Stimulated activated CD4-positive, alpha-beta T cell treated with anti-CD3 and anti-CD28 coated beads, Interleukin-2, amount 100 ng/mL, for 4 hours (primary cell): ENCODE data around the gene SDK2.

Experiments used
- DNase-seq: peaks from one replicate; pipeline ENCODE4 v3.0.0-alpha.2; 2020; ENCODE audit warnings: low read depth

Gene SDK2

GRCh38 chr17:73506470-73507435, 137.5 kb downstream of the SDK2 start:
- no peak for DNase-seq

GRCh38 chr17:73503560-73503959, 140.7 kb downstream of the SDK2 start:
- no peak for DNase-seq

- DNase-seq = no peak
These were observed 143.7 kb downstream of the SDK2 start for GRCh38 chr17:73500414-73500999.

- DNase-seq = no peak
These were observed 145.2 kb downstream of the SDK2 start for GRCh38 chr17:73498886-73499554.

GRCh38 chr17:73498176-73498575, 146.1 kb downstream of the SDK2 start:
- no peak for DNase-seq

- DNase-seq = no peak
These were observed 146.5 kb downstream of the SDK2 start for GRCh38 chr17:73497721-73498120.

GRCh38 chr17:73496232-73496631, 148.0 kb downstream of the SDK2 start:
- DNase-seq = no peak

GRCh38 chr17:73495641-73496040, 148.6 kb downstream of the SDK2 start:
- DNase-seq = no peak

- no peak for DNase-seq
These were observed 149.3 kb downstream of the SDK2 start for GRCh38 chr17:73494950-73495349.

GRCh38 chr17:73493956-73494926, 150.0 kb downstream of the SDK2 start:
- DNase-seq = no peak

GRCh38 chr17:73492821-73493814, 151.1 kb downstream of the SDK2 start:
- DNase-seq = no peak

GRCh38 chr17:73492125-73492820, 152.0 kb downstream of the SDK2 start:
- no peak for DNase-seq

- DNase-seq = no peak
These were observed 152.6 kb downstream of the SDK2 start for GRCh38 chr17:73491648-73492047.

- DNase-seq = no peak
These were observed 153.4 kb downstream of the SDK2 start for GRCh38 chr17:73490851-73491250.

GRCh38 chr17:73489991-73490390, 154.3 kb downstream of the SDK2 start:
- DNase-seq = no peak

GRCh38 chr17:73489333-73489732, 154.9 kb downstream of the SDK2 start:
- no peak for DNase-seq

- DNase-seq = no peak
These were observed 159.1 kb downstream of the SDK2 start for GRCh38 chr17:73485130-73485529.

- DNase-seq = no peak
These were observed 161.4 kb downstream of the SDK2 start for GRCh38 chr17:73482894-73483293.

GRCh38 chr17:73482251-73482716, 162.0 kb downstream of the SDK2 start:
- no peak for DNase-seq

- DNase-seq = no peak
These were observed 162.6 kb downstream of the SDK2 start for GRCh38 chr17:73481676-73482075.
